ENCODE data around the gene HAPLN3. TPM values are rescaled to one million over a fixed set of nuclear protein-coding genes. Genes with fewer than 3 reads are reported as not detected.
A peak's percentile ranks its signal among the peaks of the same experiment; 100 is the strongest.

HAPLN3 gene
- total RNA-seq, 2 experiments from 2014 or later, result 75.7 to 79.0 TPM

DNA sequence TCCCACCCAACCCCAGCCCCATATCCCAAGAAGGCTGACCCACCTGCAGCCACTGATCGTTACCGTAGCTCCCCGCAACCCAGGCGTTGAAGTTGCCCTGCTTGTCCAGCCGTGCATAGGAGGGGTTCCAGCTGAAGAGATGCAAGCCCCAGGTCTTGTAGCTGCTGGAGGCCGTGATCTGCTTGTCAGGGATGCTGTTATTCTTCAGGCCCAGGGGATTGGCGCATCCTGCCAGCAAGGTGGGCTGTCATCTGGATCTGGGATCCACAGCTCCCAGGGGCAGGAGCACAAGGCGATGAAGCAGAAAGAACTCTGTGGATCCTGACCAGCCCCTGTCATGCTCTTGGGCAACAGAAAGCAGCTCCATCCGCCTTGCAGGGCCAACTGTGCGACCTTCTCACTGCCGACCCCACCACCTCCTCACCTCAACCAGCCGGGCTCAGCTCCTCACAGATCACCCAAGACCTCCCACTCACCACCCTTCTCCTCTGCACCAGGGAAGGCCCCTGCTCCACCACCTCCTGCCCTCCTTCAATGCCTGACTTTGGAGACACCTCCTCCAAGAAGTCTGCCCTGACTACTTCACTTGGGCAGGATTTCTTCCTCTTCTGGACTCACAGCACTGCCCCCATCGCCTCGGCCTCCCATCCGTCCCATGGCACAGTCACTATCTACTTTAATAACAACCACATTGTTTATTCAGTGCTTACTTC, 6.3 kb upstream of the HAPLN3 start:
- ChIA-PET CTCF (interaction anchor here (2.6 kb wide), 1 partner anchor 277 kb away, joined by 7 read pairs; no protein-coding TSS in a partner anchor), POLR2A (interaction anchor here (1.3 kb wide), 1 partner anchor 280 kb away, joined by 4 read pairs; no protein-coding TSS in a partner anchor)
- peak overlapping the region; percentile 53 for H3K27ac Mint-ChIP-seq
- H3K4me3 Mint-ChIP-seq, result no peak overlapping the region
- no peak for DNase-seq
- H3K9me3 Mint-ChIP-seq (ENCODE audit: insufficient read depth), result no peaks in the 10 kb centered on the region
- H3K4me1 Mint-ChIP-seq (ENCODE audit: low read depth), result peaks cover 41% of the 10 kb centered on the region
- peaks cover 7% of the 10 kb centered on the region for H3K36me3 Mint-ChIP-seq (ENCODE audit: low read depth)
- H3K27me3 Mint-ChIP-seq (ENCODE audit: low read depth), result no peaks in the 10 kb centered on the region
- ATAC-seq, result no peak

DNA sequence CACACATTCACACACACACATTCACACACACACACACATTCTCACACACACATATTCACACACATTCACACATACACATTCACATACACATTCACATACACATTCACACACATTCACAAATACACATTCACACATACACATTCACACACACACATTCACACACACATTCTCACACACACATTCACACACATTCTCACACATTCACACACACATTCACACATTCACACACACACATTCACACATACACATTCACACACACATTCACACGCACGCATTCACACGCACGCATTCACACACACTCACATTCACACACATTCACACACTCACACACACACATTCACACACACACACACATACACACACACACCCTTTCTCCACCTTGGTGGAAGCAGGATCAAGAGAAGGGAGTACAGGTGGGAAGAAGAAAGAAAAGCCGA, 5.7 kb upstream of the HAPLN3 start:
- Mint-ChIP-seq H3K4me1 (ENCODE audit: low read depth) (peaks cover 46% of the 10 kb centered on the region), H3K4me3 (no peak overlapping the region), H3K27me3 (ENCODE audit: low read depth) (no peaks in the 10 kb centered on the region), H3K9me3 (ENCODE audit: insufficient read depth) (no peaks in the 10 kb centered on the region), H3K36me3 (ENCODE audit: low read depth) (peaks cover 7% of the 10 kb centered on the region), H3K27ac (no peak overlapping the region)
- ATAC-seq, result no peak
- CTCF ChIA-PET, result no interaction called here
- POLR2A ChIA-PET, result no interaction called here
- DNase-seq, result no peak

DNA sequence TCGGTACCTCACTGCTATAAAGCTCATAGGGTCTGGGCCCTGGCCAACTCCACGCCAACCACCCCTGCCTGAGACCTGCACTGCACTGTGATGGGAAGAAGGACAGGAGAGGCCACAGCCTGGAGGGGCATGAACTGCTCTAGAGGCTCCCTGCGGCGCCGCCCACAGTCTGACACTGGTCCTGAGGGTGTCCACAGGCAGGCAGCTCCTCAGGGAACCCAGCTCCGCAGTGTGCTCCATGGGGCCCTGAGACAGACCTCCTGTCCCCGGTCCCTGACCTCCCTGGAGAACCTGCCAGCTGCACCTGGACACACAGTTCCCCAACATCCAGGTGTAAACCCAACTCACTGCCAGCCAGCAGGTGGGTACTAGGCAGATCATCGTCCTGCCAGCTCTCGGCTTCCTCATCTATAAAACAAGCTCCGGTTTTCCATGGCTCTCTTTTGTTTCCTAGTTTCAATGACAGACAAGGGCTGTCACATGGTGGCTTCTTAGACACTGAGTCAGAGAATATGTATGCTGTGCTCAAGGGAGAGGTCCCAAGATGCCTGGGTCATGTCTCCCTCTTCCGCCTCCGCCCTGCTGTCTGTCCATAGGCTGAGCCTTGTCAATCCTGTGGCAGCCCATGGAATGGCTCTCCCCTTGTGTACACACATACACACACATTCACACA, 5.1 kb upstream of the HAPLN3 start:
- H3K4me1 Mint-ChIP-seq (ENCODE audit: low read depth), result peaks cover 46% of the 10 kb centered on the region
- H3K4me3 Mint-ChIP-seq, result no peak overlapping the region
- no peaks in the 10 kb centered on the region for H3K27me3 Mint-ChIP-seq (ENCODE audit: low read depth)
- CTCF ChIA-PET, result no interaction called here
- H3K27ac Mint-ChIP-seq, result no peak overlapping the region
- peaks cover 7% of the 10 kb centered on the region for H3K36me3 Mint-ChIP-seq (ENCODE audit: low read depth)
- H3K9me3 Mint-ChIP-seq (ENCODE audit: insufficient read depth), result no peaks in the 10 kb centered on the region
- POLR2A ChIA-PET, result no interaction called here
- ATAC-seq, result no peak
- DNase-seq, result no peak

DNA sequence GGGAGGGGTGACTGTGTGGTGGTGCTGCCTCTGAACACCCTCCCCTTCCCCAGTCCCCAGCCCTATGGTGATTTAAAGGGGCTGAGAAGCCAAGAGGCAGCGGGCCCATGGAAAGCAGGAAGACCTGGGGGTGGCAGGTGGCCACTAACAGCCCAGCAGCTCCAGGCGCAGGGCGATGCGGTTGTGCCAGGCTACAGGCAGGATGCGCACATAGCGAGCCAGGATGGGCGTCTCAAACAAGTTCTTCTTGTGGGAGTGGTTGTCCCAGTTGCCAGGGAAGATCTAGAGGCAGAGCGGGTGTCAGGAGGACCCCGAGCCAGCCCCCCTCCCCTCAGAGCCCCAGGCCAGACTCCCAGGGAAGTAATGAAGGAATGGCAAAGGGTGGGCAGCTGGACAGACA, 3.9 kb upstream of the HAPLN3 start:
- no peak for ATAC-seq
- H3K27ac Mint-ChIP-seq, result no peak overlapping the region

GRCh38 chr15:88898736-88899135, 3.4 kb upstream of the HAPLN3 start:
- CTCF ChIA-PET, result interaction anchor here (1.2 kb wide), 1 partner anchor 17 kb away, joined by 5 read pairs; no protein-coding TSS in a partner anchor
- Mint-ChIP-seq H3K4me1 (ENCODE audit: low read depth) (peaks cover 37% of the 10 kb centered on the region), H3K36me3 (ENCODE audit: low read depth) (peaks cover 3% of the 10 kb centered on the region), H3K27ac (no peak overlapping the region), H3K9me3 (ENCODE audit: insufficient read depth) (no peaks in the 10 kb centered on the region), H3K4me3 (no peak overlapping the region), H3K27me3 (ENCODE audit: low read depth) (no peaks in the 10 kb centered on the region)
- DNase-seq, result no peak
- POLR2A ChIA-PET, result no interaction called here
- ATAC-seq, result no peak

More for the DNA sequence above, 3.9 kb upstream of the HAPLN3 start:
- no peak for DNase-seq
- ChIA-PET POLR2A (no interaction called here), CTCF (no interaction called here)
- Mint-ChIP-seq H3K9me3 (ENCODE audit: insufficient read depth) (no peaks in the 10 kb centered on the region), H3K4me3 (no peak overlapping the region), H3K27me3 (ENCODE audit: low read depth) (no peaks in the 10 kb centered on the region), H3K36me3 (ENCODE audit: low read depth) (peaks cover 7% of the 10 kb centered on the region), H3K4me1 (ENCODE audit: low read depth) (peaks cover 37% of the 10 kb centered on the region)

DNA sequence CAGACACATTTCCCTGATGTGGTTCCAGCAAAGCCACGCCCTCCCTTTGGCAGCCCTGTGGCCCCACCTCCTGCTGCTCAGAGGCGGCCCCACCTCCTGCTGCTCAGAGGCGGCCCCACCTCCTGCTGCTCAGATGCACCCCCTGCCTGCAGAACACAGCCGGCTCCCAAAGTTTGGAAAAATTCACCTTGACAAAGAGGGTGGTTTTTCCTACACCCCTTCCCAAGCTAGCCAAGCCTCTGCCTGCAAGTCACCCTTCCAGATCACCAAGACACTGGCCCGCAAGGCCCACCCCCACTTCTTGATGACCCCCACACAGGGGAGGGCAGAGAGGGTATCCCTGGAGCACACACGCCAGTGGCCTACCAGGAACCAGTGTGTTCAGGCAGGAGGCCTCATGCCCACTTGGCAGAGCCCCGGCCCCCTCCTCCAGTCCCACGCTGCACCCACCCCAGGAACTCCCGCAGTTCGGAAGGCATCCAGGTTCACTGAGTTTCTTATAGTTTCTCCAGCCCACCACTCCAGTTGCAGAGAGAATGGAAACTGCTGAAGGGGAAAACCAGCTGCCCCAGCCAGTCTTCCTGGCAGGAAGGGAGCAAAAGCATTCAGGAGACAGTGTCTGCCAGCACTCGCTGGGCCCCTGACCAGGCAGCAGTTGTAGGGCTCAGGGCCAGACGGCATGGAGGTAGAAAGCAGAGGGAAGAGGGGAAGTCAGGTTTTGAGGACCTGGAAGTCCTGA, 2.3 kb upstream of the HAPLN3 start:
- Mint-ChIP-seq H3K4me1 (ENCODE audit: low read depth) (peaks cover 36% of the 10 kb centered on the region), H3K9me3 (ENCODE audit: insufficient read depth) (no peaks in the 10 kb centered on the region), H3K36me3 (ENCODE audit: low read depth) (peaks cover 6% of the 10 kb centered on the region), H3K27ac (peak overlapping the region; percentile 7), H3K4me3 (no peak overlapping the region), H3K27me3 (ENCODE audit: low read depth) (no peaks in the 10 kb centered on the region)
- DNase-seq (peak; percentile 86), ATAC-seq (peak; percentile 78)
- ChIA-PET CTCF (interaction anchor here (0.7 to 1.3 kb wide), 4 partner anchors 17 to 273 kb away, joined by 3 to 5 read pairs (median 4); partner anchors contain the start of gene ISG20), POLR2A (no interaction called here)

DNA sequence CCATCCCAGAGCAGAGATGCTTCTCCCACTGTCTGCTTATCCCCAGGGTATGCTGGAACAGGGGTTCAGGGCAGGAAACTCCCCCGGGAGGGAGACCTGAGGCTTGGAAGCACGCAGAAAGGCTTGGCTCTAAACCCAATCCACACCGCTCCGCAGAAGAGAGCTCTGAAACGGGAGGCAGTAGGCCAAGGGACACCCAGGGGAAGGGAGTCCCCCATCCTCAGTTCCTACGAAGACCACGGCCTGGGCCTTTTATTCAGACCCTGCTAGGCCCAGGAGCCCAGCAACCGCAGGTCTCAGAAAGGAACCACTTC, 1.8 kb upstream of the HAPLN3 start:
- H3K27ac Mint-ChIP-seq, result no peak overlapping the region
- POLR2A ChIA-PET, result no interaction called here
- H3K36me3 Mint-ChIP-seq (ENCODE audit: low read depth), result peaks cover 6% of the 10 kb centered on the region
- H3K9me3 Mint-ChIP-seq (ENCODE audit: insufficient read depth), result no peaks in the 10 kb centered on the region
- no peak for ATAC-seq
- H3K27me3 Mint-ChIP-seq (ENCODE audit: low read depth), result no peaks in the 10 kb centered on the region
- H3K4me3 Mint-ChIP-seq, result no peak overlapping the region
- CTCF ChIA-PET, result interaction anchor here (0.7 to 3.1 kb wide), 6 partner anchors 8 to 273 kb away, joined by 3 to 34 read pairs (median 4); partner anchors contain the start of gene ISG20
- no peak for DNase-seq
- H3K4me1 Mint-ChIP-seq (ENCODE audit: low read depth), result peaks cover 36% of the 10 kb centered on the region

DNA sequence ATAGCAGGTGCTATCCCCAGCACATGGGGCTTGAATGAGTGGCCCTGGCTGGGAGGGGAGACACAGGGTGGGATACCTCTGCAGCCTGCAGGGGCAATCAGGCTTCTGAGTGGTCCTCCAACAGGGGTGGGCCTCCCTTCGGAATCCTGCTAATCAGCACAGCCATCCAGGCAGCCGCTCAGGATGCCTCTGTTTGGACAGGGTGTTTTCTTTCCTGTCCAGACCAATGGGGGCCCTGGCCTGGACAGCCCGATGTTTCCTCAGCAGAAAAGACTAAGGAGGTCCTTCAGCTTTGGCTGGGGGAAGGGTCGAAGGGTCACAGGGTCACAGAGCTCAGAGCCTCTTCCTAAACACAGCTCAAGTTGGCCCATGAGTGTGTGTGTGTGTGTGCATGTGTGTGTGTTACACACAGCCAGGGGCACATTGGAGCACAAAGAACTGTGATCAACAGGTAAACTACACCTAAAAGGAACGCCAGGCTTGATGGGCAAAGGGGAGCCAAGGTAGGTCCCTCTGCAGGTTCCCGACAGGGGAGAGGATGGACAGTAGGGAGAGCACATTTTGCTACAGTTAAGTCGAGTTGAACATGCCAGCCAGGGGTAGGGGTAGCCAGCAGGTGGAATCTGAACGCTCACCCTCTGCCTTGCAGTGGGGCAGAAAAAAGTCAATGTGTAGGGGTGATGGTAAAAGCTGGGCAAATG, 1.1 kb upstream of the HAPLN3 start:
- POLR2A ChIA-PET, result interaction anchor here (2.1 kb wide), 1 partner anchor 8 kb away, joined by 18 read pairs; no protein-coding TSS in a partner anchor
- ATAC-seq (no peak), DNase-seq (no peak)
- peak overlapping the region; percentile 31 for H3K27ac Mint-ChIP-seq
- H3K4me1 Mint-ChIP-seq (ENCODE audit: low read depth), result peaks cover 36% of the 10 kb centered on the region
- no peak overlapping the region for H3K4me3 Mint-ChIP-seq
- H3K27me3 Mint-ChIP-seq (ENCODE audit: low read depth), result no peaks in the 10 kb centered on the region
- peaks cover 4% of the 10 kb centered on the region for H3K36me3 Mint-ChIP-seq (ENCODE audit: low read depth)
- no peaks in the 10 kb centered on the region for H3K9me3 Mint-ChIP-seq (ENCODE audit: insufficient read depth)
- CTCF ChIA-PET, result interaction anchor here (0.7 to 3.1 kb wide), 8 partner anchors 9 to 275 kb away, joined by 3 to 34 read pairs (median 4); partner anchors contain the start of gene ISG20

GRCh38 chr15:88894348-88894818, 961 bp downstream of the HAPLN3 start:
- CTCF ChIA-PET, result interaction anchor here (0.6 to 3.1 kb wide), 7 partner anchors 9 to 280 kb away, joined by 3 to 34 read pairs (median 4); no protein-coding TSS in a partner anchor
- H3K27me3 Mint-ChIP-seq (ENCODE audit: low read depth), result no peaks in the 10 kb centered on the region
- POLR2A ChIA-PET, result interaction anchor here (1.9 to 2.1 kb wide), 2 partner anchors 10 to 270 kb away, joined by 6 to 18 read pairs; no protein-coding TSS in a partner anchor
- peaks cover 36% of the 10 kb centered on the region for H3K4me1 Mint-ChIP-seq (ENCODE audit: low read depth)
- peaks cover 7% of the 10 kb centered on the region for H3K36me3 Mint-ChIP-seq (ENCODE audit: low read depth)
- DNase-seq (peak; percentile 90), ATAC-seq (peak; percentile 70)
- no peaks in the 10 kb centered on the region for H3K9me3 Mint-ChIP-seq (ENCODE audit: insufficient read depth)
- H3K27ac Mint-ChIP-seq, result peak overlapping the region; percentile 77
- peak overlapping the region; percentile 84 for H3K4me3 Mint-ChIP-seq

DNA sequence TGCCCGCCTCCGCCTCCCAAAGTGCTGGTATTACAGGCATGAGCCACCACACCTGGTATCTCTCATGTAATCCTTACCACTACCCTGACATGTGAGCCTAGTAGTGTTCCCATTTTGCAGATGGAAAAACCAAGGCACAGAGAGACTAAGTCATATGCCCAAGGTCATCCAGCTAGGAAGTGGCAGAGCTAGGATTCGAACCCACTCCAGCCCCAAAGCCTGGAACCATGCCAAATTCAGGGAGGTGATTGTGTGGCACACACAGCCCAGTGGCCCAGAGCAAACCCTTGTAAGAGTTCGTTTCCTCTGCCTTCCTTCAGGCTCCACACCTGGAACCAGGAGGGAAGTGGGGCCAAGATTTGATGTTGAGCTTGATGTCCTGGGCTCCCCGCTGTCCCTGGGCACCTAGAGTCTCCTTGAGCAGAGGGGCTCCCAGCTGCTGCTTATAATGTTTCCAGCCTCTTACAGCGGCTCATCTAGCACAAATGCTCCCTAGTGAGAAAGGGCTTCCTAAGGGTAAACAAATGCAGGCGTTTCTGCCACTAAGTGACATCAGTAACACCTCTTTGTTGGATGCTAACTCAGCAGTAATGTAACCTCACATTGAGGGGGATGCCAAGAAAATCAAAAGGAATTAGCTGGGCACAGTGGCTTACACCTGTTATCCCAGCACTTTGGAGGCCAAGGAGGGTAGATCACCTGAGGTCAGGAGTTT, 3.6 kb downstream of the HAPLN3 start:
- ChIA-PET CTCF (interaction anchor here (0.6 to 2.8 kb wide), 8 partner anchors 11 to 315 kb away, joined by 3 to 9 read pairs (median 4); no protein-coding TSS in a partner anchor), POLR2A (no interaction called here)
- DNase-seq, result no peak
- H3K9me3 Mint-ChIP-seq (ENCODE audit: insufficient read depth), result no peaks in the 10 kb centered on the region
- peaks cover 16% of the 10 kb centered on the region for H3K36me3 Mint-ChIP-seq (ENCODE audit: low read depth)
- no peak overlapping the region for H3K4me3 Mint-ChIP-seq
- no peaks in the 10 kb centered on the region for H3K27me3 Mint-ChIP-seq (ENCODE audit: low read depth)
- ATAC-seq, result no peak
- no peak overlapping the region for H3K27ac Mint-ChIP-seq
- peaks cover 22% of the 10 kb centered on the region for H3K4me1 Mint-ChIP-seq (ENCODE audit: low read depth)

All from activated CD8-positive, alpha-beta T cell treated with anti-CD3 and anti-CD28 coated beads, Interleukin-2, amount 10 ng/mL, durations not matched to agents 7 days and 5 days (primary cell).